ENCODE results near the gene NR2F1-AS1. TPM values are rescaled to one million over a fixed set of nuclear protein-coding genes. Genes with fewer than 3 reads are reported as not detected.

Gene NR2F1-AS1
- polyA plus RNA-seq, 1 donor (not counting 4 experiments of a cell fraction or from before 2014, with no cell fraction given) = 0.25 TPM

- H3K27me3 ChIP-seq (ENCODE audit: control insufficient read depth, extremely low read depth, insufficient read depth, low read length) = peaks cover 97% of the 10 kb centered on the region
- no peak overlapping the region for H3K4me2 ChIP-seq (ENCODE audit: control insufficient read depth, extremely low read depth, insufficient read depth, low read depth, low read length)
- no peak for FAIRE-seq
- no peaks in the 10 kb centered on the region for H3K79me2 ChIP-seq (ENCODE audit: control insufficient read depth, insufficient read depth, low read length)
- H3K9me3 ChIP-seq (ENCODE audit: control insufficient read depth, low read depth, low read length) = peaks cover 2% of the 10 kb centered on the region
- no peaks in the 10 kb centered on the region for H4K20me1 ChIP-seq (ENCODE audit: control insufficient read depth, extremely low read depth, insufficient read depth, low read length)
- dilution Hi-C loops (cut with MboI; ENCODE audit: extremely low pct_ligation_motif_present, low sequenced_read_pairs) = no loop called here
- H3K9me1 ChIP-seq (ENCODE audit: control insufficient read depth, extremely low read depth, insufficient read depth, low read length) = no peaks in the 10 kb centered on the region
- no peaks in the 10 kb centered on the region for H3K36me3 ChIP-seq (ENCODE audit: control insufficient read depth in 2 of 2, extremely low read depth in 1 of 2, insufficient read depth in 2 of 2, low read length in 2 of 2)
- H3K4me1 ChIP-seq (ENCODE audit: control insufficient read depth, extremely low read depth, insufficient read depth, low read length) = no peaks in the 10 kb centered on the region
- H3K27ac ChIP-seq (ENCODE audit: control insufficient read depth, insufficient read depth, low read length) = no peak overlapping the region
- TF ChIP-seq, protein P1, sequence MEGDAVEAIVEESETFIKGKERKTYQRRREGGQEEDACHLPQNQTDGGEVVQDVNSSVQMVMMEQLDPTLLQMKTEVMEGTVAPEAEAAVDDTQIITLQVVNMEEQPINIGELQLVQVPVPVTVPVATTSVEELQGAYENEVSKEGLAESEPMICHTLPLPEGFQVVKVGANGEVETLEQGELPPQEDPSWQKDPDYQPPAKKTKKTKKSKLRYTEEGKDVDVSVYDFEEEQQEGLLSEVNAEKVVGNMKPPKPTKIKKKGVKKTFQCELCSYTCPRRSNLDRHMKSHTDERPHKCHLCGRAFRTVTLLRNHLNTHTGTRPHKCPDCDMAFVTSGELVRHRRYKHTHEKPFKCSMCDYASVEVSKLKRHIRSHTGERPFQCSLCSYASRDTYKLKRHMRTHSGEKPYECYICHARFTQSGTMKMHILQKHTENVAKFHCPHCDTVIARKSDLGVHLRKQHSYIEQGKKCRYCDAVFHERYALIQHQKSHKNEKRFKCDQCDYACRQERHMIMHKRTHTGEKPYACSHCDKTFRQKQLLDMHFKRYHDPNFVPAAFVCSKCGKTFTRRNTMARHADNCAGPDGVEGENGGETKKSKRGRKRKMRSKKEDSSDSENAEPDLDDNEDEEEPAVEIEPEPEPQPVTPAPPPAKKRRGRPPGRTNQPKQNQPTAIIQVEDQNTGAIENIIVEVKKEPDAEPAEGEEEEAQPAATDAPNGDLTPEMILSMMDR (optimal IDR thresholded peaks at IDR 0.05 in 1 of 3, IDR thresholded peaks at IDR 0.05 in 1 of 3, conservative IDR thresholded peaks at IDR 0.05 in 1 of 3; ENCODE audit: extremely low read depth in 1 of 3, insufficient read depth in 2 of 3, low read length in 3 of 3) = no peak
- TF ChIP-seq EZH2 (IDR thresholded peaks at IDR 0.05; ENCODE audit: low read length) = no peak
- no peak overlapping the region for H3K9ac ChIP-seq (ENCODE audit: control insufficient read depth, extremely low read depth, insufficient read depth, low read length)
- no peak overlapping the region for H3K4me3 ChIP-seq (ENCODE audit: control insufficient read depth in 2 of 3, extremely low read depth in 1 of 3, insufficient read depth in 2 of 3, low read depth in 1 of 3, low read length in 3 of 3)
- DNase-seq (ENCODE audit: low read depth, low spot score) = no peak
- no peak overlapping the region for H2AFZ ChIP-seq (ENCODE audit: control insufficient read depth, low read length)
Measured at GRCh38 chr5:93601071-93601801, 20.2 kb upstream of the NR2F1-AS1 start.

GRCh38 chr5:93600409-93601070 lies 19.5 kb upstream of the NR2F1-AS1 start:
- Histone ChIP-seq H3K9me1 (ENCODE audit: control insufficient read depth, extremely low read depth, insufficient read depth, low read length) (no peaks in the 10 kb centered on the region), H3K4me2 (ENCODE audit: control insufficient read depth, extremely low read depth, insufficient read depth, low read depth, low read length) (no peak overlapping the region), H3K27me3 (ENCODE audit: control insufficient read depth, extremely low read depth, insufficient read depth, low read length) (peaks cover 97% of the 10 kb centered on the region), H3K9me3 (ENCODE audit: control insufficient read depth, low read depth, low read length) (peaks cover 4% of the 10 kb centered on the region), H3K4me1 (ENCODE audit: control insufficient read depth, extremely low read depth, insufficient read depth, low read length) (no peaks in the 10 kb centered on the region), H3K4me3 (ENCODE audit: control insufficient read depth in 2 of 3, extremely low read depth in 1 of 3, insufficient read depth in 2 of 3, low read depth in 1 of 3, low read length in 3 of 3) (no peak overlapping the region), H3K27ac (ENCODE audit: control insufficient read depth, insufficient read depth, low read length) (no peak overlapping the region), H4K20me1 (ENCODE audit: control insufficient read depth, extremely low read depth, insufficient read depth, low read length) (no peaks in the 10 kb centered on the region), H3K9ac (ENCODE audit: control insufficient read depth, extremely low read depth, insufficient read depth, low read length) (no peak overlapping the region), H3K36me3 (ENCODE audit: control insufficient read depth in 2 of 2, extremely low read depth in 1 of 2, insufficient read depth in 2 of 2, low read length in 2 of 2) (no peaks in the 10 kb centered on the region), H3K79me2 (ENCODE audit: control insufficient read depth, insufficient read depth, low read length) (no peaks in the 10 kb centered on the region), H2AFZ (ENCODE audit: control insufficient read depth, low read length) (no peak overlapping the region)
- TF ChIP-seq, protein P1 (optimal IDR thresholded peaks at IDR 0.05 in 1 of 3, IDR thresholded peaks at IDR 0.05 in 1 of 3, conservative IDR thresholded peaks at IDR 0.05 in 1 of 3; ENCODE audit: extremely low read depth in 1 of 3, insufficient read depth in 2 of 3, low read length in 3 of 3) = no peak
- TF ChIP-seq EZH2 (IDR thresholded peaks at IDR 0.05; ENCODE audit: low read length) = peak; percentile 22
- FAIRE-seq (no peak), DNase-seq (ENCODE audit: low read depth, low spot score) (no peak)
- dilution Hi-C loops (cut with MboI; ENCODE audit: extremely low pct_ligation_motif_present, low sequenced_read_pairs) = no loop called here

Measured in keratinocyte (primary cell).